ENCODE measurements around the gene LCNL1. TPM values are rescaled to one million over a fixed set of nuclear protein-coding genes. Genes with fewer than 3 reads are reported as not detected.

Gene LCNL1
- total and polyA plus RNA-seq, 2 donors (not counting 1 experiment from before 2014, with no cell fraction given) = not detected

GRCh38 chr9:136985853-136986252 is 3.1 kb downstream of the LCNL1 start:
- H3K4me3 ChIP-seq (ENCODE audit: control extremely low read depth in 1 of 5, extremely low read depth in 1 of 5, insufficient read depth in 1 of 5, low read depth in 2 of 5, low read length in 4 of 5) = no peak overlapping the region
- no peak overlapping the region for H3K4me3 Mint-ChIP-seq

GRCh38 chr9:136988872-136989271 is 6.1 kb downstream of the LCNL1 start:
- Histone ChIP-seq H3K4me2 (replicated peaks; ENCODE audit: low read depth, low read length, poor library complexity, severe bottlenecking) (no peak overlapping the region), H2AFZ (ENCODE audit: insufficient read depth, low read depth, low read length, poor library complexity, severe bottlenecking) (no peak overlapping the region), H3K9me3 (ENCODE audit: control extremely low read depth in 1 of 3, control insufficient read depth in 2 of 3, insufficient read depth in 1 of 3, low read length in 2 of 3) (peaks cover 0 to 3% (median 0%) of the 10 kb centered on the region in 3 donors), H3K27ac (ENCODE audit: low read length in 2 of 2) (no peak overlapping the region), H3K4me1 (ENCODE audit: control insufficient read depth in 2 of 2, insufficient read depth in 2 of 2, low read length in 2 of 2) (peaks cover 24 to 28% of the 10 kb centered on the region in 2 donors), H3K36me3 (replicated peaks in 1 of 2; ENCODE audit: control extremely low read depth in 1 of 2, control insufficient read depth in 1 of 2, extremely low read depth in 1 of 2, insufficient read depth in 2 of 2, low read length in 1 of 2) (peaks cover 0 to 6% of the 10 kb centered on the region in 2 experiments), H3K4me3 (ENCODE audit: control extremely low read depth in 1 of 5, extremely low read depth in 1 of 5, insufficient read depth in 1 of 5, low read depth in 2 of 5, low read length in 4 of 5) (no peak overlapping the region), H3K9ac (ENCODE audit: low read length) (no peak overlapping the region), H3K79me2 (ENCODE audit: control insufficient read depth, insufficient read depth, low read length) (peaks cover 6% of the 10 kb centered on the region), H4K20me1 (ENCODE audit: control insufficient read depth, insufficient read depth, low read length, poor library complexity, severe bottlenecking) (peaks cover 11% of the 10 kb centered on the region), H3K27me3 (replicated peaks in 1 of 4; ENCODE audit: control extremely low read depth in 1 of 4, control insufficient read depth in 3 of 4, insufficient read depth in 4 of 4, low read length in 3 of 4) (peaks cover 0 to 30% (median 11%) of the 10 kb centered on the region in 4 experiments)
- peaks cover 16% of the 10 kb centered on the region for H3K27me3 Mint-ChIP-seq
- intact Hi-C loops (cut with micrococcal nuclease) = no loop called here
- no peak overlapping the region for H3K4me3 Mint-ChIP-seq
- CTCF ChIA-PET = interaction anchor here (2.4 kb wide), 1 partner anchor 46 kb away, joined by 12 read pairs; no protein-coding TSS in a partner anchor
- 88% methylated on average over 3 of the region's 4 CpGs for WGBS (ENCODE audit: insufficient coverage)
- POLR2A ChIA-PET = interaction anchor here (0.6 kb wide), 1 partner anchor 251 kb away, joined by 7 read pairs; no protein-coding TSS in a partner anchor
- H3K27ac Mint-ChIP-seq = no peak overlapping the region
- TF ChIP-seq EZH2 (IDR thresholded peaks at IDR 0.05; ENCODE audit: borderline replicate concordance, insufficient read depth, low read depth, low read length, poor library complexity, severe bottlenecking) (no peak), CTCF (IDR thresholded peaks at IDR 0.05) (no peak)
- DNase-seq (no peak), ATAC-seq (ENCODE audit: low read depth) (no peak)
- no peaks in the 10 kb centered on the region for H3K9me3 Mint-ChIP-seq (ENCODE audit: insufficient read depth)
- peaks cover 20% of the 10 kb centered on the region for H3K4me1 Mint-ChIP-seq

More at GRCh38 chr9:136985853-136986252, 3.1 kb downstream of the LCNL1 start:
- ChIA-PET CTCF (no interaction called here), POLR2A (no interaction called here)
- H3K27me3 Mint-ChIP-seq = peaks cover 21% of the 10 kb centered on the region
- WGBS (ENCODE audit: insufficient coverage) = 18% methylated on average over 29 of the region's 33 CpGs
- intact Hi-C loops (cut with micrococcal nuclease) = no loop called here
- H3K27ac Mint-ChIP-seq = no peak overlapping the region
- H3K36me3 ChIP-seq (replicated peaks in 1 of 2; ENCODE audit: control extremely low read depth in 1 of 2, control insufficient read depth in 1 of 2, extremely low read depth in 1 of 2, insufficient read depth in 2 of 2, low read length in 1 of 2) = no peaks in the 10 kb centered on the region
- no peak for DNase-seq
- H3K79me2 ChIP-seq (ENCODE audit: control insufficient read depth, insufficient read depth, low read length) = no peaks in the 10 kb centered on the region
- H3K4me2 ChIP-seq (replicated peaks; ENCODE audit: low read depth, low read length, poor library complexity, severe bottlenecking) = no peak overlapping the region
- no peaks in the 10 kb centered on the region for H3K9me3 Mint-ChIP-seq (ENCODE audit: insufficient read depth)
- no peak overlapping the region for H3K9ac ChIP-seq (ENCODE audit: low read length)
- H3K27me3 ChIP-seq (replicated peaks in 1 of 4; ENCODE audit: control extremely low read depth in 1 of 4, control insufficient read depth in 3 of 4, insufficient read depth in 4 of 4, low read length in 3 of 4) = peaks cover 0 to 54% (median 14%) of the 10 kb centered on the region in 4 experiments
- peaks cover 0 to 3% (median 0%) of the 10 kb centered on the region in 3 donors for H3K9me3 ChIP-seq (ENCODE audit: control extremely low read depth in 1 of 3, control insufficient read depth in 2 of 3, insufficient read depth in 1 of 3, low read length in 2 of 3)
- TF ChIP-seq EZH2 (IDR thresholded peaks at IDR 0.05; ENCODE audit: borderline replicate concordance, insufficient read depth, low read depth, low read length, poor library complexity, severe bottlenecking) (no peak), CTCF (IDR thresholded peaks at IDR 0.05) (no peak)
- no peak overlapping the region for H2AFZ ChIP-seq (ENCODE audit: insufficient read depth, low read depth, low read length, poor library complexity, severe bottlenecking)
- peaks cover 8% of the 10 kb centered on the region for H3K4me1 Mint-ChIP-seq
- no peaks in the 10 kb centered on the region for H4K20me1 ChIP-seq (ENCODE audit: control insufficient read depth, insufficient read depth, low read length, poor library complexity, severe bottlenecking)
- H3K4me1 ChIP-seq (ENCODE audit: control insufficient read depth in 2 of 2, insufficient read depth in 2 of 2, low read length in 2 of 2) = peaks cover 9 to 12% of the 10 kb centered on the region in 2 donors
- no peak overlapping the region for H3K27ac ChIP-seq (ENCODE audit: low read length in 2 of 2)
- no peak for ATAC-seq (ENCODE audit: low read depth)
